ENCODE data around the gene RNF175.
"Not testable (repeated sequence)": the region's sequence is repeated elsewhere in the genome, so short reads cannot be mapped to it uniquely, and the experiment has no call there.

Gene RNF175

DNA sequence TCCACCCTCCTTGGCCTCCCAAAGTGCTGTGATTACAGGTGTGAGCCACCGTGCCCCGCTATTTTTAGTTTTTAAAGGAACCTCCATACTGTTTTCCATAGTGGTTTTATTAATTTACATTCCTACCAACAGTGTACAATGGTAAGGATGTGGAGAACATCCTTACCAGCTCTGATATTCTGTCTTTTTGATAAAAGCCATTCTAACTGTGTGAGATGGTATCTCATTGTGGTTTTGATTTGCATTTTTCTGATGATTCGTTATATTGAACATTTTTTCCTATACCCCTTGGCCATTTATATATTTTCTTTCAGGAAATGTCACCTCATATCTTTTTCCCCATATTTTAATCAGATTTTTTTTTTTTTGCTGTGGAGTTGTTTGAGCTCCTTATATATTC lies 90.0 kb downstream of the RNF175 start:
- no peak for DNase-seq

GRCh38 chr4:153668647-153669046 lies 91.2 kb downstream of the RNF175 start:
- DNase-seq = no peak

GRCh38 chr4:153666505-153666904 lies 93.3 kb downstream of the RNF175 start:
- not testable (repeated sequence) for DNase-seq

- no peak for DNase-seq
These were observed 96.2 kb downstream of the RNF175 start for GRCh38 chr4:153663667-153664066.

DNA sequence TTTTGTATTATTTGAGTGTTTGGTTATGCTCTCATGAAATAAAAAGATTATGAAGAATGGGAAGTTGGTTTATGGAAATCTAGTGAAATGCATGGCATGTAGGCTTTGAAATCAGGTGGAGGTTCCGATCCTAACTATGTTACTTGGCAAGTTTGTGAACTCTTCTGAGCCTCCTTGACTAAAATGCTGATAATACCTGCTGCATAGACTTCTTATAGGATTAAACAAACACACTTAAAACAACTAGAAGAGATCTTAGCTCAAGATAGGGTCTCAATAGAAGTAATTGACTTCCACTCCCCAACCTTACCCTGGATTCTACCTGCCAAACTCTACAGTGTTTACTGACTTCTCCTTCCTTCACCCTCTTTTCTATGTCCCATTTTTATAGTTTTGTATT lies 97.9 kb downstream of the RNF175 start:
- no peak for DNase-seq

DNA sequence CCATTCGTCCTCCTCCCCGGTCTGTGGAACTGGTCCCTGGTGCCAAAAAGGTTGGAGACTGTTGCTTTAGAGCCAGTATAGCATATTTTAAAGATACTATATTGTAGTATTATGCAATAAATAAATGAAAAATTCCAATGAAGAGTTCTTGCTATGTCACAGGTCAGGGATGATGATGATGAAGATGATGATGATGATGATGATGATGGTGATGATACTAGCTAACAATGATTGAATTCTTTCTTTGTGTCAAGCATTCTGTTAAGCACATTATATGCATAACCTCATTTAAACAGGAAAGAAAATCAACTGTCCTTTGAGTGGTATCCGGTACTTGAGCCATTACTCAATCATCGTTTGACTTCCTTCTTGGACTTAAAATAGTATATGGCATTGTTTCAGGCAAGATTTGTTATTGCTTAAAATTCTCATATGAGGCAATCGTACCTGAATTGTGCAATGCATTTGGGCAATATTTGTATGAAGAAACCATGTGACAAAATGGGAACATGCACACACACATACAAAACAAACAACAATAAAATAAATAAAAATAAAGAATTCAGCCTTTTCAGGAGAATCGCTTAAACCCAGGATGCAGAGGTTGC lies 98.5 kb downstream of the RNF175 start:
- peak; percentile 59 for DNase-seq
